ENCODE results near the gene HOXB8.

Gene HOXB8

DNA sequence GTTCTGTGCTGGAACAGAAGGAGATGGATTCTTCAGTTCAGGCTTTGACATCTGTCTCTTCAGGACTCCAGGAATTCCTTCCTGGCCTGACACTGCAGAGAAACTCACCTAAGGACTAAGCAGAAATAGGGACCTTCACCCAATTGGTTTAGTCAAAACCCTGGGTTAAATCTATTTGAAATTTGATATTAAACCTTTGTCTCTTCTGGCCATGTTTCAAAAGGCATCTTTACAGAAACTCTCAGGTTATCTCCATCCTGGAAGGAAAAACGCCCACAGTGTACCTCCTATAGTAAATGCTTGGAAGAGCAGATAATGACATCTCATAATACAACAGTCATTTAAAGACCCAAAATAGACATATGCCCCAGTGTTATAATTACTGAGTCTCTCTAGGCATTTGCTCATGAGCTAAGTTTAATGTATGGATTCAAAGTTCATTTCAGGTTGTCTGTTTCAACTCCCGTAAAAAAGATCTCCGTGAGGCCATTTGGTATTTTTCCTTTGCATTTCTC, 31.3 kb downstream of the HOXB8 start:
- no peak for DNase-seq (ENCODE audit: low spot score)

DNA sequence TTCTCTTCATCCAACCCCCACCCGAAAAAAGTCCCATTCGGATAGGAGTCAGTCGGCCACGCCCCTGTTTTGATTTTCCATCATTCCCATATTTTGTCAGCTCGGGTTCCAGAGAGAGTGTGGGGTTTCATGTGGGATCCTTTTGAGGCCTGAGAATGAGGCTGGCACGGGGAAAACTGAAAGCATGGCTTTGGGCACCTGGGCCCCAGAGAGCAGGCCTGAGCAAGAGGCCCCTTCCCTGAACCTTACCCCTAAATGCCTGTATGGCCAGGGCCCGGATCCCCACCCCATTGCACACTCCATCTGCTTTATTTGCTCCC, 32.4 kb downstream of the HOXB8 start:
- no peak for DNase-seq (ENCODE audit: low spot score)

DNA sequence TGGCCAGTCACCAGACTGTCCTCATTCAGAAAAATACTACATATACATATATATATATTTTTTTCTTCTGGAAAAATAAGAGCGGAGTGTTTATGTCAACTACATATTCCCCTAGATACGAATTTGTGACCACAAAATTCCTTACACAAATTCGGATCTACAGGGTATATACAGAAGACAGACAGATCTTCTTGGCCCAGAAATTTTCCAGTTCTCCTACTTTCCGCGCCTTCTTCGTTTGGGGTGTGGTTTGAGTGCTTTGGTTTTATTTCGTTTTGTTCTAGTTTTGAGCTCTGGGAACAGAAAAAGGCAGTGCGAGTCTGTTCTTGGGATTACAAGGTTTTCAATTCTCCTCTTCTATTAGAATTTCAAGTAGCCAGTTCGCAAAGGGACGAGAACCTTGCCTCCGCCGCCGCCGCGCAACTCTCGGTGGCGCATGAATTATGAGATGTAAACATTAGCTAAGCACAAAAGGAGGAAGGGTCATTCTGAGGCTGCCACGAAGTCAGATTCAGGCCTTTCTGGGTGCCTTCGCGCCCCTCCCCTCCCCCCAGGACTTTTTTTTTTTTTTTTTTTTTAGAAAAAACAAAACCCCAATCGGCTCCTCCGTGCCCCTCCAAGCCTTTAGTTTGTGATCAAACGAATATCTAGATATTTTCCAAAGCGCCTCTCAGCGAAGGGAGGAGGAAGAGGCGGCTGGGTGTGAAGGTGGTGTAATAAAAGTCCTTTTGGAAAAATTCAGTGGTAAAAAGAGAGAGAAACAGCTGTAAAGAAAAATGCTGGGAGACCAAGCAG, 35.1 kb downstream of the HOXB8 start:
- DNase-seq (ENCODE audit: low spot score), result no peak

DNA sequence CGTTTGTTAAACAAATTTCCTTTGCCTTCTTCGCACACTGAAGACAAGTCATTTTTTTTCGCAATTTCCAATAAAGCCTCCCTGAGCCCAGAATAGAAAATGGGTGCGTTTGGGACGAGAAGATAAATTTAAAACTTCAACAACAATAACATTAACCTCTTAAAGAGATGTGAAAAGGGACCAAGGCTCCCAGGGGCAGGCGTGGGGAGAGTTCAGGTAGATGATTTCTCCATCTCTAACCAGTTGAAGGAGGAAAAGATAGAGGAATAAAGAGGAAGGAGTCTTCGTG, 35.7 kb downstream of the HOXB8 start:
- no peak for DNase-seq (ENCODE audit: low spot score)

DNA sequence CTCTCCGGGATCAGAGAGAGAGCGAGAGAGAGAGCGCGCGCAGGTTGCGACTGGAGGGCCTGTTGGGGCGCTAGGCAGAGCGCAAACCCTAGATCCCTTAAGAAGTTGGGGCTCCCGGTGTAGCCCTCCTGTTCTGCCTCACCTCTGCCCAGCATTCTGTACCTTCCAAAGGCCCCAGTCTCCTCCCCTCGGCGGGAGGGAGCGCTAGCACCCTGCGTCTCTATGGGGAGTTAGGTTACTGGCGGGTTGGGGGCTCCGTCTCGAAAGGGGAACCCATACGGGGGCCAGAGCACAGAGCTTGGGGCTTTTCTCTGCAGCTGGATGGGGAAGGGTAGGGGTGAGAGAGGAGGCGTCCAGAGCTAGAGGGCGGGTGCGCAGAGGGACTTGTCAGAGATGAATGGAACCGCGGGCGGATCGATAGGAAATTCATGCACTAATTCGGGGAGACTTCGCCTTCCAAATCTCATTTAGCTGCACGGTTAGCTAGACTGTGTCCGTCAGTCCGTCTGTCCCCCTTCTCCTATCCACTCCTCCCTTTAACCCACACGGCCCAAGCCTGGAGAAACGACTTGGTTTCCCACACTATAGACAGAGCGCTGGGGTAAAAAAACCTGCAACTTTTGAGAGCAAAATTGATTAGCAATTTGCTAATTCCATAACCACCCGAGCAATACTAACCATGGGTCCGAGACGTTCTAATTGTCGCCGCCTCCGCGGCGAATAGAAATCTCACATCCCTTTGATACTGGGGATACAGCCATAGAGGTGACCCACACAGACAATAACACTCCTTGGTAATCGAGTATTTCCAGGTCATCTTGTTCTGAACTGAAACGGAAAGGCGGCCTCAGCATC, 36.2 kb downstream of the HOXB8 start:
- DNase-seq (ENCODE audit: low spot score), result no peak

DNA sequence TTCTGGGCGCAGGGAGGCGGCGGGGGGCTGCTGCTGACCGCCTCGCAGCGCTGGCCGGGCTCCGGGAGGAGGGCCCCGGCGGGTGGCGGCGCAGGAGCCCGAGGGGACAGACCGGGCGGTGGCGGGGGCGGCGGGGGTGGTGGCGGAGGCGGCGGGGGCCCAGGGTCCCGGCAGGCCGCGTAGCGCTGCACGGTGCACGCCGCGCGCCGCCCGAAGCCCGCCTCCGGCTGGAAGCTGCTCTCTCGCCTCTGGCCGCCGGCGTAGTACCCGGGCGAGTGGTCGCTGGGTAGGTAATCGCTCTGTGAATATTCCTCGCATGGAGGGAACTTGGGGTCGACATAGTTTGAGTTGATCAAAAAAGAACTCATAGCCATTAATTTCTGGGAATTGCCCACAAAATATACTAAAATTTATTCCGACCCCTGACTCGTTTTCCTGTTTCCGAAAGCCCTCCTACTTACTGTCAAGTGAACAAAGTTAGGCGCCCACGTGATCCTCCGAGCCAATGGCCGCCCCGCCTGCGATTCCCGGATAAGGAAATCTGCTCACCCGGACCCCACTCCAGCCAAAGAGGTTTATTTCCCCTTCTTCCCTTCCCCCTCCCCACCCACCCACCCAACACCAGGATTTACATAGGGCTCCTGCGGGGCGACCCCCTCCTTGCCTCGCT, 37.0 kb downstream of the HOXB8 start, which contains the start of gene HOXB4:
Gene HOXB4, minus strand, starts transcription at position 405 of the 670 bp plus-strand sequence. Its CDS starts 31 bp downstream, at position 374.
- no peak for DNase-seq (ENCODE audit: low spot score)

DNA sequence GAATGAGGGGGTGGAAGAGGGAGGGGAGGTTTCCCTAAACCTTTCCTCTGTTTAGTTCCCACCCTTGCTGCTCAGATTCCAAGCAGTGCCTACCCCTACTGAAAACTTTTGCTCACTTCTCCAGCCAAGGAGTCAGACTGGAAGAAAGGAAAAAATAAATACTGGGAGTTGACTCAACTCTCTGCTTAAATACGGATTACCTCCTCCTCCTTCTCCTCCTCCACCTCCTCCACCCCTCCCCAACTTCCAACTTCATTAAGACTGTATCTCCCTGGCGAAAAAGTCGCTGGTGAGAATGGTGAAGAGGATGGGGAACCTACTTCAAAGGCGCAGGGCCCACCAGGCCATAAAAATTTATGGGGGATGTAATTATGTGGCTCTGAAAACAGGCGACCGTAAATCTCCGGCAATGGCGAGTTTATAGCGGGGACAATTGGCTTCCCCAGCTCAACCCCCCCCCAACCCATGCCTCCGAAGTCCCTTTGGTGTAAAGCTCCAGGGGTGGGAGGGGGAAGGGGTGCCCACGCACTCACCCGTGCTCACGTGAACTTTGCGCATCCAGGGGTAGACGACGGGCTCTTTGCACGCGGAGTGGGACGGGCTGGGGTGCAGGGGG, 37.7 kb downstream of the HOXB8 start:
- no peak for DNase-seq (ENCODE audit: low spot score)

DNA sequence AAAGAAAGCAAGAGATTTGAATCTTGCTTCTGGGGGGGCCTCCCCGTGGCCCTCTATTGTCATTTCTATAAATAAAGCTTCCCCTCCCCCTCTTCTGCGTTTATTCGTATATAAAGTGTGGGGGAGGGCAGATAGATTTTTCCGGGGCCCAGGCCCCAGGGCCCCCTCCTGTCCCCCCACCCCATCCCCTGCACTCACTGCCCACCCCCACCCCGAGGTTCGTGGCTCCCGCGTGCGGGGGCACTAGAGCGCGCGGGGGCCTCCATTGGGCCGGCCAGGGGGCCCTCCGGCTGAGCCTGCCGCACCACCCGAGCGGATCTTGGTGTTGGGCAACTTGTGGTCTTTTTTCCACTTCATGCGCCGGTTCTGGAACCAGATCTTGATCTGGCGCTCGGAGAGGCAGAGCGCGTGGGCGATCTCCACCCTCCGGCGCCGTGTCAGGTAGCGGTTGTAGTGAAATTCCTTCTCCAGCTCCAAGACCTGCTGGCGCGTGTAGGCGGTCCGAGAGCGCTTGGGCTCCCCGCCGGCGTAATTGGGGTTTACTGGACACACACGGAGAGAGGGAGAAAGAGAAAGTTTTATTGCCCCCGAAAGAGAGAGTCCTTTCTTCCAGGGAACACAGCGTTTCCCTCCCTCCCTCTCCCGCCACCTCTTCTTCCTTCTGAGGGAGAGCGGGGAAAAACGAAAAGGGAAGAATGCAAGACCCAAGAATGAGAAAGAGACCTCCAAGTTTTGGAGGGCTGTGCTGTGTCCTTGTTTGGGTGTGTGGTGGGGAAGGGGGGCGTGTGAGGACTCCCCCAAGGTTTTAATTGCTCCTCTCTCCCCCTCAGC, 38.4 kb downstream of the HOXB8 start:
- DNase-seq (ENCODE audit: low spot score), result no peak

DNA sequence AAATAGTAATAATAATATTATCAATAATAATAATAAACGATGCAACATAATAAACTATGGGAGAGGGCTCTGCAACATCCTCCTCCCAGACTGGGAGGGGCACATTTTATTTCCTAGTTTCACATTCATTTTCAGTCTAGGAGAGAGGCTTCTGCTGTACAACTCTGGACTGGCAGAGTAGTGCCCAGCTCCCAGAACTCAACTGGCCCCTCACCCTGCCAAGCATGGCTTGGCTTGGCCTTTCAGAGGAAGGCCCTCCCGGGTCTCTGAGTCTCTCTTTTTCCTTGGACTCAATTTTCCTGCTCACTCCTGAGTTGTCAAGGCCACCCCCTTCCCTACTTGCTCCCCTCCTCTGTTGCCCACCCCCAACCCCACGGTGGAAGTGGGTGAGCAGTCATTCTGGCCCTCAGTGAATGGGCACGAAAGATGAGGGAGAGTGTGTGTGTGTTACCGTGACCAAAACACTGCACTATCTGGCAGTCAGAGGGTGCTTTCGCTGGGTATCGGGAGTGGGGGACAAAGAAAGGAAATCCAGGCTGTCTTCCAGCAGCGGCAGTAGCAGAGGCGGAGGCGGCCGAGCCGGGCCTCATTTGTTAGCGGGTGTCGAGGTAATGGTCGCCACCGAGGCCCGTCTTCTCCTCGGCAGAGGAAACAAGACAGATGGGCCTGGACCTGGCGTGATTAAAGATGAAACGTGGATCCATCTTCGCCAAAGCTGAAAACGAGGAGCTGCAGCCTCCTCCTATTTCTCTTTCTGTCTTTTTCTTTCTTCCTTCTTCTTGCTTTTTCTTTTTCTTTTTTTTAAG, 39.2 kb downstream of the HOXB8 start:
- no peak for DNase-seq (ENCODE audit: low spot score)

DNA sequence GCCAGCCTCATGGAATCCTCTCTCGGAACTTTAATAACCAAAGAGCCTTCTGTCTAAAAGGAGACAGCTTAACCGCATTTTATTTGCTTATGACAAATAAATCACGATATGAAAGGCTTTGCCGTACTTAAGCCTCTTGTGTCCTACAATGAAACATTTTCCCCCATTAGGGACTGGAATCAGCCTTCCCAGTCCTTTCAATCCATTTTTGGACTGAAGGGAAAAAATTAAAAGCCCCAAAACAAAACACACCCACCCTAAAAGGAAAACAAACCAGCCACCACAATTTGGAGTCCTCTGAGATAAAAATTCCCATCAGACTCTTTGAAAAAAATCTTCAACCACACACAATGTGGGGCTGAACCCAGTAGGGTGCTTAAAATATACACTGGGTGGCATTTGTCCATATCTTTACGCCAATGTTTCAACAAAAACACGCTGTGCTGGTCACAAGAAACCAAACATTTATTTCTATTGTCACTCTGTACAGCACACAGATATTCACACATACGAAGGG, 40.0 kb downstream of the HOXB8 start:
- no peak for DNase-seq (ENCODE audit: low spot score)

DNA sequence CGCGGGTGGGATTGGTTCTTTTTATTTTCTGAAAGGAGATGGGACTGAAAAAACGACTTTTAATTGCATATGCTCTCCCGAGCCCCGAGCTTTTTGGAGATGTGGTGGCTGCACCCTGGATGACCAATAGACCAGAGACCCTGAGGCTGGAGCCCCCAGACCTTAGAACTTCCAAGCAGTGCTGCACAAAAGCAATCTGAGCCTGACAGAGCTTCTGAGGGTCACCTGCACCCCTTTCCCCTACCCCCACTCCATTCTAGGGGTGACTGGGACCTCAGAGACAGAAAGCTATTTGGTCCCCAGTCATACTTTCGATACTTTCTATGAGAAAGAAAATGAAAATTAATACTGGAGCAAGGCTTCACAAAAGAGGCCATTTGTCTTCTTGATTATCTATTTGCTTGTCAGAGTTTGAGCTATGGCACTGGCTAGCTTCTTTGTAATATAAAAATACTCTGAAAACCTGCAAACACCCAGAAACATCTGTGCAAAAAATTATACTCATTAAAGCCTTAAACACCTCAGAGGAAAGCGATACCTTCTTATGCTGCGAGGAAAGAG, 40.5 kb downstream of the HOXB8 start:
- DNase-seq (ENCODE audit: low spot score), result no peak

DNA sequence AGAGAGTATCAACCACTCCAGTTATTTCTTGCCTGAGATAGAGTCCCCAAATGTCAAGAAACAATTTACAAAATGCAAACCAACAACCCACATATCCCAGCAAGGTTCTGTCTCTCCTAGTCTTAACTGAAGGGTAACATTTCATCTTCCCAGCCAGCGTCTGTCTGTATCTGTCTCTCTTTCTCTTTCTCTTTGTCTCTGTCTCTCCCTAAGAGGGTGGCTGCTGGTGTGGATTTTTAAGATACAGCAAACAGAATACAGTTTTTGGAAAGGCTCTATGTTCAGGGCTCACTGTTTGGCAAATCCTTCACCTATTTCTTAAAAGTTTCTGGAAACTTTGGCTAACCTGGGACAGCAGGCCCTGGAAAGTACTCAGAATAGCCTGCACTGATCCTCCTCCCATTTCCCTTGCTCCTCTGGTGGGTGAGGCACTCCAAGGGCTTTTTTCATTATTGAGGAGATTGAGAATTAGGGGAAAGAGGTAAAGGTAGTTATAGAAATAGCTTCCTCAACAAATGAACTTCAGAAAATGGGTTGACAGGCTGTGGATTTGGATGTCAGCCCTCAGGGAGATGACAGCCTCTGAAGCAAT, 43.2 kb downstream of the HOXB8 start:
- no peak for DNase-seq (ENCODE audit: low spot score)

DNA sequence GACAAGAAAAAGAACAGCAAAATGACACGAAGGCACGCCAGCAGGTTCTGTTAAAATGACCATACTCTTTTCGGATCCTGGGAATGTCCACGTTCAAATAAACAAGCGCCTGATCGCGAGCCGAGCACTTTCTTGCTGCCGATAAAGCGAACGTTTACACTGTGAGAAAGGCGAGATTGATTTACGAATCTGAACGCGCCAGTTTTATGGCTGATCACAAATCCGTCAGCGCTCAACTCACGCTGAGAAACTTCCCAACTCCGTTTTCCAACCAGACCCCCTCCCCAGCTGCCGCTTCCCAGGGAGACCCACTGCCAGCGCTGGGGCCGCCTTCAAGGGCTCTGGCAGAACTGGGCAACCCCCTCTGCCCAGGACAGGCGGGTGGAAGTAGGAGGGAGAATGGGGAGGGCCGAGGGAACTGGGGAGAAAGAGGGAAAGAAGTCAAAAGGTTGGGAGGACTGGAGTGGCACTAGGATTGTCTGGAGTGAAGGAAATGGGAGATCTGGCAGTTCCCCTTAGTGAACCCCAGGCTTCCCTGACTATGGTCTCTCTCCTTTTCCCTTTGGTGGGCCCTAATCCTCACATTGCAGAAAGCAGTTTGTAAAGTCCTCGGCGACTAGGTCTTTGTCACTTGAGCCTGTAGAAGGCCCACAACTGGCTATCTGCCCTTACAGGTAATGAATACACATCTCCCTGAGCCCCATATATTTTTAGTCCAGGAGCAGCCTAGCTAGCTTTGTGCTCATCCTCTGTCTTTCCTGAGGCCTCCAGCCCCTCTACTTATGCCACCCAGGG, 43.9 kb downstream of the HOXB8 start:
- no peak for DNase-seq (ENCODE audit: low spot score)

DNA sequence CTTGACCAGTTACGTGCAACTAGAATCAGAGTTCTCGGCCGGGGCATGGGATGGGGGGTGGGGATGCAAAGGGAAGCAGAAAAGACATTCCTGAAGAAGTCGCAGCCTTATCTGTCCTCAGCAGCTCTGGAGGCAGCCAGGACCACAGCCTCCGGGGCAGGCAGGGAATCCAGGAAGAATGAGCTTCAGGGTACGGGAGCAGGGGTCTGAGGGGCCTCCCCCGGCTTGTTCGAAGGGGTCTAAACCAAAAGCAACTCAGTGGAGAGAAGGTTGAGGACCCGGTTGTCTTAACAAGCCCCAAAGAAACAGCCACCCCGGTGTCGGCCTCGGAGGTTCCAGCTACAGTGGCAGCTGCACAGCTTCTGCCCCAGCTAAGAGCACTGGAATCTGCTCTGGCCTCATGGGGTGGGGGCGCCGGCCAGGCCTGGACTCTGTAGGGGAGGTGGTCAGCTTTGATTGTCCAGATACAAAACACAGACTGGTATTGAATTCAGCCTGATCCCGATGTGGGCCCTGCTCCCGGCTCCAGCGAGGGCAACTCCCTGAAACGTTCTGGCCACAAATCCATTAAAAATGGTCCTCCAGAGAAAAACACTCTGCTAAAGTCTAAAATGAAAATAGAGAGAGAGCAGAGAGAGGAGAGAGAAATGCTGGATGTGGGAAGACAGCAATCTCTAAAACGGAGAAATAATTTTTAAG, 44.6 kb downstream of the HOXB8 start:
- no peak for DNase-seq (ENCODE audit: low spot score)

DNA sequence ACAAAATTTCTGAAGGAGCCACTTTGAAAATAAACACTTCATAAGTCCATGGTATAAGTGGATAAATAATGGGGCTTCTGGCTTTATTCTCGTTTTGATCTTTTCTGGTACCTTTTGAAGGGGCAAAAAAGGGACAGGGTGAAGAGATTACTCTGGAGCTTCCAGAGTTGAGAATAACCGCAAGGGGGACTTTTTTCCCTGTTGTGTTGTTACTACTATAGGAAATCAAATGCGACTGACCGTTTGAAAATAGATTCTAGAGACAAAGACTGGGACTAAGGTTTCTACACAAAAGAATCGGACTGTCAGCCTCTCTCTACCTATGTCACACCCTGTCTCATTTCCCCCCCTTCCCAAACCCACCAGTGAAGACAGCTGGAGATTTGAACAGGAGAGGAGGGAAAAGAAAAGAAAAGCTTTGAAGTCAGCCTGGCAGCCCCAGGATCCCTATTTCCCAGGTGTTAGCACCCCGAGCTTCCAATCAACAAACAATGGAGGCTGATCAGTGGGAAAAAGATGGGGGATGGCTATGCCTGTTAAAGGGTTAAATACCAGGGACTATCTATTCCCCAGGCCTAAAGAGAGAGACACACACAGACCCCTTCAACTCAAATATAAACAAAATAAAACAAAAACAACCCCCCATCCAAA, 45.3 kb downstream of the HOXB8 start:
- DNase-seq (ENCODE audit: low spot score), result no peak

DNA sequence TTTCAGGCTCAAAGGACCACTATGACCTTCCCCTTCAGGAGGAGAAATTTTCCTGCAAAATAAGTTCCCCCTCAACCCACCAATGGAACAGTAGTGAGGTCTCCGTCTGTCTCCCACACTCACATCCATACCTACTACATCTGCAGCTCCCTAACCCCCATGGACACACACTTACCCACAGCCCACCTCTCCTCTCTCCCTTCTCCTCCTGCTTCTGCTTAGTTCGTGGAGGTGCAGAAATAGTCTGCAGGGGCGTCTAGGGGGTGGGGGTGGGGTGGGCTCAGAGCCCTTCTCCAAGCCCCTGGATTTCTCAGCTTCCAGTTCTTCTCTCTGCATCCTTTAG, 45.9 kb downstream of the HOXB8 start:
- no peak for DNase-seq (ENCODE audit: low spot score)

DNA sequence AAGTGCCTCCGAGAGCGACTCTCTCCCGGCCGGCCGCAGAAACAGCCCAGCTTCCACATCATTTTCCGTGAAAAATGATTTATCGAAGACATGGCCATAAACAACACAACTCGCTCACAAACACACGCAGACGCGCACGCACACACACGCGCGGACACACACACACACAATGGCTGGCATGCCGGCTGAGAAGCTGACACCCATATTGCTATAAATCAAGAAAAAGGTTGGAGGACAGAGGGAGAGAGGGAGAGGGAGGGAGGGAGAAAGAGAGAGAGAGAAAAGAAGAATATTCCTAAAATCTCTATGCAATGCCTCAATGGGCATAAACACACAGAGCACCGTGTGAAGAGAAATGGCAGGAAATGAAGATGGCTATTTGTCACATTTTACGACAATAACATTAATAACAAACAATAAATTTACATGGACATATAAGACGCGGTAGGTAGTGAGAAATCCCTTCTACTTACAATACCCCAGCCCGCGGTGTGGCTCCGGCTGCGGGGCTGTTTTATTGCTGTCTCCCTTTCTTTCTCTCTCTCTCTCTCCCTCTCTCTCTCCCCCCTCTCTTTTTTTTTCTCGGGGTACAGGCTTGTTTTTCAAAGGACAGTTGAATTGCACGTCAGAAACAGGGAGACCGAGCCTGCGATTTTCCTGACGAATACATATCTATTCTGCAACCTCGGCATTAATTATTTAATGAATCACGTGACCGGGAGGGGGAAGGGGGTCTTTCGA, 46.4 kb downstream of the HOXB8 start:
- no peak for DNase-seq (ENCODE audit: low spot score)
